KMS-11 (cell line): ENCODE measurements around the gene SKAP2.

Experiments
- H2AFZ ChIP-seq: fragments of 200-600 bp; sonication (generic); 2 replicates; pipeline ENCODE4 v1.6.1; 2016; ENCODE audit warnings: antibody characterized with exemption, mixed run types, low read depth
- H3K27ac ChIP-seq: fragments of 200-600 bp; sonication (generic); 2 replicates; pipeline ENCODE4 v1.6.1; 2016; ENCODE audit warnings: mild to moderate bottlenecking, mixed run types
- H3K27me3 ChIP-seq: fragments of 200-600 bp; sonication (generic); 2 replicates; pipeline ENCODE4 v1.6.1; 2017; ENCODE audit warnings: mild to moderate bottlenecking, low read depth, mixed run types, moderate library complexity; ENCODE audit not compliant: insufficient read depth
- H3K36me3 ChIP-seq: fragments of 200-600 bp; sonication (generic); 2 replicates; pipeline ENCODE4 v1.6.1; 2017; ENCODE audit warnings: mild to moderate bottlenecking, mixed run types; ENCODE audit not compliant: insufficient read depth
- H3K4me1 ChIP-seq: fragments of 200-600 bp; sonication (generic); 2 replicates; pipeline ENCODE4 v1.6.1; 2016; ENCODE audit warnings: mild to moderate bottlenecking, low read depth, mixed run types; ENCODE audit not compliant: poor library complexity, severe bottlenecking
- H3K4me2 ChIP-seq: fragments of 200-600 bp; sonication (generic); 2 replicates; pipeline ENCODE4 v1.7.0; 2016; ENCODE audit warnings: mild to moderate bottlenecking, mixed run types
- H3K4me3 ChIP-seq: fragments of 200-600 bp; sonication (generic); IDR thresholded peaks from 2 replicates; pipeline ENCODE4 v1.6.1; 2017; ENCODE audit warnings: low read depth, low read length, mixed read lengths; ENCODE audit not compliant: insufficient read depth
- H3K79me2 ChIP-seq: fragments of 200-600 bp; sonication (generic); 2 replicates; pipeline ENCODE4 v1.6.1; 2016; ENCODE audit warnings: low read depth, mixed run types; ENCODE audit not compliant: insufficient read depth
- H3K9ac ChIP-seq: fragments of 200-600 bp; sonication (generic); 2 replicates; pipeline ENCODE4 v1.6.1; 2016; ENCODE audit warnings: mild to moderate bottlenecking, mixed run types
- H4K20me1 ChIP-seq: fragments of 200-600 bp; sonication (generic); 2 replicates; pipeline ENCODE4 v1.6.1; 2016; ENCODE audit warnings: mild to moderate bottlenecking, mixed run types; ENCODE audit not compliant: insufficient read depth
- TF ChIP-seq, protein P1 (sequence below): fragments of 200-600 bp; sonication (generic); conservative IDR thresholded peaks from 2 replicates; pipeline ENCODE4 v1.6.1; 2017; ENCODE audit warnings: low read depth, mild to moderate bottlenecking, antibody characterized with exemption, low read length, moderate library complexity, mixed read lengths

Gene SKAP2

DNA sequence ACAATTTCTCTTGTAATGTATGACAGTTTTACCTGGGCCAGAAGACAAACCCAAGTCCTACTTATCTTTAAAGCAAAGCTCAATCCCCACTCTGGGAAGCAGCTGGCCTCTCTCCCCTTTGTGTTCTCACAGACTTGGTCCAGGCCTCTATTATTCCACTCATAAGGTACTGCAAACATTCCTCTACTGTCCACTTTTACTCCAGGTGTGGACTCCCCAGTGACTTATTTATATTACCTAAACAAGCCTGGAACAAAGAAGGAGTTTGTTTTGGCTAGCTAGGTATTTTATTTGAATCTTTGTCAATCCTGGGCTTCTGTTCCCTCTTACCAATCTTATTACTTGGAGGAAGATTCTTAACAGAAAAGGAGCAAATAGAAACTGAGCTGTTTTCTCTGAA is 163.5 kb downstream of the SKAP2 start:
- Histone ChIP-seq H3K9ac (no peak overlapping the region), H3K27ac (no peak overlapping the region), H3K36me3 (no peaks in the 10 kb centered on the region), H4K20me1 (no peaks in the 10 kb centered on the region), H3K4me2 (no peak overlapping the region), H3K27me3 (no peaks in the 10 kb centered on the region), H3K4me1 (no peaks in the 10 kb centered on the region), H2AFZ (no peak overlapping the region), H3K4me3 (no peak overlapping the region), H3K79me2 (no peaks in the 10 kb centered on the region)
- TF ChIP-seq, protein P1, sequence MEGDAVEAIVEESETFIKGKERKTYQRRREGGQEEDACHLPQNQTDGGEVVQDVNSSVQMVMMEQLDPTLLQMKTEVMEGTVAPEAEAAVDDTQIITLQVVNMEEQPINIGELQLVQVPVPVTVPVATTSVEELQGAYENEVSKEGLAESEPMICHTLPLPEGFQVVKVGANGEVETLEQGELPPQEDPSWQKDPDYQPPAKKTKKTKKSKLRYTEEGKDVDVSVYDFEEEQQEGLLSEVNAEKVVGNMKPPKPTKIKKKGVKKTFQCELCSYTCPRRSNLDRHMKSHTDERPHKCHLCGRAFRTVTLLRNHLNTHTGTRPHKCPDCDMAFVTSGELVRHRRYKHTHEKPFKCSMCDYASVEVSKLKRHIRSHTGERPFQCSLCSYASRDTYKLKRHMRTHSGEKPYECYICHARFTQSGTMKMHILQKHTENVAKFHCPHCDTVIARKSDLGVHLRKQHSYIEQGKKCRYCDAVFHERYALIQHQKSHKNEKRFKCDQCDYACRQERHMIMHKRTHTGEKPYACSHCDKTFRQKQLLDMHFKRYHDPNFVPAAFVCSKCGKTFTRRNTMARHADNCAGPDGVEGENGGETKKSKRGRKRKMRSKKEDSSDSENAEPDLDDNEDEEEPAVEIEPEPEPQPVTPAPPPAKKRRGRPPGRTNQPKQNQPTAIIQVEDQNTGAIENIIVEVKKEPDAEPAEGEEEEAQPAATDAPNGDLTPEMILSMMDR, result no peak

DNA sequence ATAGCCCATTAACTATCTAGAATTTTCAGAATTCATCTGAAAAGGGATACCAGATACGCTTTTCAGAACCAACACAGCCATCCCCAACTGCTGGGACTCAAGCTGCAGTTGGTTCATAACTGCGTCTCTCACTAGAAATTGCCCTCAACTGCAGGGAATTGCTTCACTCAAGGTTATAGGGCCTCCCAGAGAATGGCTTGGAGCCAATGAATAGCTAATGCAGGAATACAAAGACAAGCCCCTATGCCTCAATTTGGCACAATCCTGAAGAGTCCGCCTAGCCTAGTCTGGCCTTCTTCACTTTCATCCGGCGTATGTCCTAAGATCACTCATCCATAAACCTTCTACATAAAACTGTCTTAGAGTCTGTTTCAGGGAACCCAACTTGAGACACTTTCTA is 164.0 kb downstream of the SKAP2 start:
- no peak overlapping the region for H3K27ac ChIP-seq
- no peaks in the 10 kb centered on the region for H3K4me1 ChIP-seq
- no peak overlapping the region for H3K4me2 ChIP-seq
- TF ChIP-seq, protein P1, result no peak
- H3K27me3 ChIP-seq, result no peaks in the 10 kb centered on the region
- no peak overlapping the region for H3K4me3 ChIP-seq
- H3K79me2 ChIP-seq, result no peaks in the 10 kb centered on the region
- H3K9ac ChIP-seq, result no peak overlapping the region
- no peaks in the 10 kb centered on the region for H3K36me3 ChIP-seq
- no peaks in the 10 kb centered on the region for H4K20me1 ChIP-seq
- no peak overlapping the region for H2AFZ ChIP-seq

DNA sequence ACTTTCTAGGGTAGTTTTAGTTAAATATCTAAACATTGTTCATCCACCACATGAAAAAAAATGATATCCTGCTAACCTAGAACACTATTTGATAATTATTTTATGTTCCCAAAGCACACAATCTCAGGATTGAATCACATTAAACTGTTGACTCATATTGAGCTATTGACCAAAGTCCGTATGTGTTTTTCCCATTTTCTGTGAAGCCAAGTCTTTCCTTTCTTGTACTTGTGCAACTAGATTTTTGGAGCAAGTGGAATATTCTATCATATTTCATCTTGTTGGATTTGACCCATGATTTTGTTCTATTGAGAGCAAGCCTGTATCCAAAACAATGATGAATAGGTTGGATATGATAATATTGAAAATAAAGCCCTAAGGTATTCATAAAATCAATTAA is 164.6 kb downstream of the SKAP2 start:
- no peak overlapping the region for H3K9ac ChIP-seq
- no peak overlapping the region for H3K4me2 ChIP-seq
- no peaks in the 10 kb centered on the region for H3K4me1 ChIP-seq
- no peaks in the 10 kb centered on the region for H3K79me2 ChIP-seq
- H3K4me3 ChIP-seq, result no peak overlapping the region
- no peaks in the 10 kb centered on the region for H4K20me1 ChIP-seq
- TF ChIP-seq, protein P1, result no peak
- H3K27me3 ChIP-seq, result no peaks in the 10 kb centered on the region
- no peaks in the 10 kb centered on the region for H3K36me3 ChIP-seq
- no peak overlapping the region for H2AFZ ChIP-seq
- no peak overlapping the region for H3K27ac ChIP-seq

DNA sequence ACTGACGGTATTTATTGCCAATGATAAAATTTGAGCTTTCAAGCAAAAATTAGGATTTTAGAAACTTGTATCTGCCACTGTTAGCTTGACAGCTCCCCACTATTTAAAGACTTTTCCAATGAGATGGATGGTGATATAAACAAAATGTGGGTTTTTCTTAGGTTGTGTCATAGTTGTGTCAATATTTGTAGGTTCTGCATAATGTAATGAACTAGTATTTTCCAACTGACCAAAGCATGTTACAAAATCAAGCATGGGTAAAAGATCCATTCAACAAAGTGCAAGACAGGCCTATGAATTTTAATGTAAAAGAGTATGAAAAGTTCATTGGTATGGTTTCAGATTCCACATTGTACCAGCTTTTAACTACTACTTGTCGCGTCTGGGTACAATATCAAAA is 165.6 kb downstream of the SKAP2 start:
- no peak overlapping the region for H3K9ac ChIP-seq
- H2AFZ ChIP-seq, result no peak overlapping the region
- no peaks in the 10 kb centered on the region for H3K4me1 ChIP-seq
- H3K27ac ChIP-seq, result no peak overlapping the region
- TF ChIP-seq, protein P1, result no peak
- H3K4me2 ChIP-seq, result no peak overlapping the region
- H4K20me1 ChIP-seq, result no peaks in the 10 kb centered on the region
- no peaks in the 10 kb centered on the region for H3K79me2 ChIP-seq
- no peaks in the 10 kb centered on the region for H3K36me3 ChIP-seq
- no peaks in the 10 kb centered on the region for H3K27me3 ChIP-seq
- H3K4me3 ChIP-seq, result no peak overlapping the region

DNA sequence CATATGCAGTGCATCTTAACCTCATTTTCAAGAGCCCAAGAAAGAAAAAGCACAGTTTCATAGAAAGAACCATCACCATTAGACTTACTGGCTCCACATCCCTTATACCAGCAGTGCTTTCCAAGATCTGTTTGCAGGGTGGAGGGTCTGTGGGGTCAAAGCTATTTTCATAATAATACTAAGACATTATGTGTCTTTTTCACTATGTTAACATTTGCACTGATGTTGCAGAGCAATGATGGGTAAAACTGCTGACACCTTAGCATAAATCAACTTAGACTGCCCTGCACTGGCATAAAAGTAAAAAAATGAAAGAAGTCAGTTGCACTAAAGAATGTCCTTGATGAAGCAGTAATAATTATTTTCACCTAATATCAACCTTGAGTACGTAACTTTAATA is 166.2 kb downstream of the SKAP2 start:
- Histone ChIP-seq H4K20me1 (no peaks in the 10 kb centered on the region), H2AFZ (no peak overlapping the region), H3K9ac (no peak overlapping the region), H3K27ac (no peak overlapping the region), H3K4me3 (no peak overlapping the region), H3K27me3 (no peaks in the 10 kb centered on the region), H3K4me1 (no peaks in the 10 kb centered on the region), H3K4me2 (no peak overlapping the region), H3K36me3 (no peaks in the 10 kb centered on the region), H3K79me2 (no peaks in the 10 kb centered on the region)
- TF ChIP-seq, protein P1, result no peak
